HUES48 (cell line): ENCODE measurements around the gene SFTPB.

Experiments used
- H3K27ac ChIP-seq: one replicate; pipeline ENCODE4 v1.7.0; 2013; ENCODE audit warnings: low read depth, low read length, inconsistent platforms
- H3K27me3 ChIP-seq: 2 replicates; pipeline ENCODE4 v1.6.1; 2013; ENCODE audit warnings: mild to moderate bottlenecking, low read length; ENCODE audit not compliant: control insufficient read depth, insufficient read depth
- H3K36me3 ChIP-seq: 2 replicates; pipeline ENCODE4 v1.6.1; 2013; ENCODE audit warnings: low read length; ENCODE audit not compliant: control insufficient read depth, insufficient read depth
- H3K4me1 ChIP-seq: 2 replicates; pipeline ENCODE4 v1.6.1; 2013; ENCODE audit warnings: mild to moderate bottlenecking, low read length; ENCODE audit not compliant: control insufficient read depth, insufficient read depth
- H3K4me3 ChIP-seq: 2 replicates; pipeline ENCODE4 v1.5.1; 2013; ENCODE audit warnings: mild to moderate bottlenecking, low read depth, low read length
- H3K9ac ChIP-seq: 2 replicates; pipeline ENCODE4 v1.6.1; 2013; ENCODE audit warnings: mild to moderate bottlenecking, low read depth, low read length, moderate library complexity
- H3K9me3 ChIP-seq: 2 replicates; pipeline ENCODE4 v1.6.1; 2013; ENCODE audit warnings: low read length; ENCODE audit not compliant: control insufficient read depth, insufficient read depth

Gene SFTPB

DNA sequence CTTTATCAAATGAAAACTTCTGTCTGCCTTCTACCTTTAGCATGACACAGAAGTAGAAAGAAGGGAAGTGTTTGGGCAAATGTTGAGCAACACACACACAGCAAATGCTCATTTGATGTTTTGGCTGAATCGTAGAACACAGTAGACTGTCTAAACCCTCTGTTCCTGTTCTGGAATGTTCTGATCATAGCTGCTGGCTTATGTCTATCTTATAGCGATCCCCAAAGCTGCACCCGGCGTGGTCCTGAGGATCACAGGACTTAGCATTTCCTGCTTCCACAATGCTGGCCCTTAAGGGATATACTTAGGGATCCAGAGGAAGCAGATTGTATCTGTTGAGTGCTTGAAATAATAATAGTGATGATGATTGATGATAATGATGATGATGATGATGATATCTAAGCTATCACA is 41.4 kb upstream of the SFTPB start:
- Histone ChIP-seq H3K27me3 (peaks cover 3% of the 10 kb centered on the region; the same call in 1 of the 2 replicates), H3K9ac (no peak overlapping the region), H3K4me3 (no peak overlapping the region), H3K9me3 (no peaks in the 10 kb centered on the region), H3K27ac (no peak overlapping the region), H3K4me1 (peaks cover 9% of the 10 kb centered on the region), H3K36me3 (no peaks in the 10 kb centered on the region)

DNA sequence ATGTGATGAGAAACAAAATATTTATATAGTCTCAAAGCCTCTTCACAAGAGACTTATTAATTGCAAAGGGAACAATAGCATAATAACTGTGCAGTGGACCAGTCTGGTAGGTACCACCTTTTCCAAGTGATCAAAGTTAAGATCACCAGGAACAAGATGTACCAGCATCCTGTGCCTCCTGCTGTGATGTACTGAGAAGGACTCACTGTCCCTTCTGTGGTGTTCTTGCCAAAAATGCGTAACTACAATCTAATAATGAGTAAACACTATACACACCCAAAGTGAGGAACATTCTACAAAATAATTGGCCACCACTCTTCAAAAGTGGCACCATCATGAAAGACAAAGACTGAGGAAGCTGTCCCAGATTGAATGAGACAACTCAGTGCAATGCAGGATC is 40.6 kb upstream of the SFTPB start:
- Histone ChIP-seq H3K27ac (no peak overlapping the region), H3K4me3 (no peak overlapping the region), H3K4me1 (peaks cover 9% of the 10 kb centered on the region), H3K27me3 (peaks cover 3% of the 10 kb centered on the region; the same call in 1 of the 2 replicates), H3K36me3 (no peaks in the 10 kb centered on the region), H3K9me3 (no peaks in the 10 kb centered on the region), H3K9ac (no peak overlapping the region)

- no peaks in the 10 kb centered on the region for H3K36me3 ChIP-seq
- no peak overlapping the region for H3K27ac ChIP-seq
- no peaks in the 10 kb centered on the region for H3K9me3 ChIP-seq
- peaks cover 15% of the 10 kb centered on the region for H3K4me1 ChIP-seq
- H3K4me3 ChIP-seq = no peak overlapping the region
- H3K9ac ChIP-seq = no peak overlapping the region
- H3K27me3 ChIP-seq = peaks cover 3% of the 10 kb centered on the region; the same call in 1 of the 2 replicates
Measured at GRCh38 chr2:85707304-85707703, 39.3 kb upstream of the SFTPB start.

GRCh38 chr2:85706599-85707296 is 38.7 kb upstream of the SFTPB start:
- H3K27me3 ChIP-seq = peaks cover 3% of the 10 kb centered on the region; the same call in 1 of the 2 replicates
- H3K4me1 ChIP-seq = peaks cover 20% of the 10 kb centered on the region
- no peak overlapping the region for H3K9ac ChIP-seq
- H3K4me3 ChIP-seq = no peak overlapping the region
- no peaks in the 10 kb centered on the region for H3K9me3 ChIP-seq
- no peaks in the 10 kb centered on the region for H3K36me3 ChIP-seq
- no peak overlapping the region for H3K27ac ChIP-seq

- Histone ChIP-seq H3K9ac (no peak overlapping the region), H3K27ac (no peak overlapping the region), H3K9me3 (no peaks in the 10 kb centered on the region), H3K36me3 (no peaks in the 10 kb centered on the region), H3K27me3 (peaks cover 3% of the 10 kb centered on the region; the same call in 1 of the 2 replicates), H3K4me3 (no peak overlapping the region), H3K4me1 (peaks cover 27% of the 10 kb centered on the region)
Measured at GRCh38 chr2:85706063-85706462, 38.1 kb upstream of the SFTPB start.

GRCh38 chr2:85705680-85706039 is 37.7 kb upstream of the SFTPB start:
- Histone ChIP-seq H3K36me3 (no peaks in the 10 kb centered on the region), H3K4me1 (peaks cover 27% of the 10 kb centered on the region), H3K4me3 (no peak overlapping the region), H3K9me3 (no peaks in the 10 kb centered on the region), H3K9ac (no peak overlapping the region), H3K27ac (no peak overlapping the region), H3K27me3 (peaks cover 3% of the 10 kb centered on the region; the same call in 1 of the 2 replicates)

- Histone ChIP-seq H3K27ac (no peak overlapping the region), H3K9ac (no peak overlapping the region), H3K4me3 (no peak overlapping the region)
Measured at GRCh38 chr2:85704800-85705679, 37.0 kb upstream of the SFTPB start.

DNA sequence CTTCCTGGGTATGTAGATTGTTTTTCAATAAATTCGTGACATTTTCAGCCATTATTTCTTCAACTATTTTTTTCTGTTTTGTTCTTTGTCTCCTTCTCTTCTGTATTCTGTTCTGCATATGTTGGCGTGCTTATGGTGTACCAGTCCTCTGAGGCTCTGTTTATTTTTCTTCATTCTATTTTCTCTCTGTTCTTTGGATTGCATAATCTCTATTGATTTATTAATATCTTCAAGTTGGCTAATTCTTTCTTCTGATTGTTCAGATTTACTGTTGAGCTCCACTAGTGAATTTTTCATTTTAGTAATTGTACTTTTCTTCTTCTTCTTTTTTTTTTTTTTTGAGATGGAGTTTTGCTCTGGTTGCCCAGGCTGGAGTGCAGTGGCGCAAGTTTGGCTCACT is 36.0 kb upstream of the SFTPB start:
- H3K9me3 ChIP-seq = no peaks in the 10 kb centered on the region
- H3K27me3 ChIP-seq = peaks cover 3% of the 10 kb centered on the region; the same call in 1 of the 2 replicates
- H3K27ac ChIP-seq = no peak overlapping the region
- no peaks in the 10 kb centered on the region for H3K36me3 ChIP-seq
- peaks cover 27% of the 10 kb centered on the region for H3K4me1 ChIP-seq
- no peak overlapping the region for H3K9ac ChIP-seq
- H3K4me3 ChIP-seq = no peak overlapping the region

More at GRCh38 chr2:85704800-85705679, 37.0 kb upstream of the SFTPB start:
- Histone ChIP-seq H3K36me3 (no peaks in the 10 kb centered on the region), H3K27me3 (peaks cover 3% of the 10 kb centered on the region; the same call in 1 of the 2 replicates), H3K9me3 (no peaks in the 10 kb centered on the region), H3K4me1 (peaks cover 27% of the 10 kb centered on the region)

DNA sequence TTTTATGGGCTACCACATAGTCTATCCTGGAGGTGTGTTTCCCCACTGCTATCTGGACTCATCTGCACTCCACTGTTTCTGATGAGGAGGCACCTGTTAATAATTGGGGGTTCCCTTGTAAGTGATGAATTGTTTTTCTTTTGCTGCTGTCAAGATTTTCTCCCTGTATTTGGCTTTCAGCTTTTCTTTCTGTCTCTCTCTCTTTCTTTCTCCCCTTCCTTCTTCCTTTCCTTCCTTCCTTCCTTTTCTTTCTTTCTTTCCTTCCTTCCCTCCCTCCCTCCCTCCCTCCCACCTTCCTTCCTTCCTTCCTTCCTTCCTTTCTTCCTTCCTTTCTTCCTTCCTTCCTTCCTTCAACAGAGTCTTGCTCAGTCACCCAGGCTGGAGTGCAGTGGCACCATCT is 35.3 kb upstream of the SFTPB start:
- no peaks in the 10 kb centered on the region for H3K36me3 ChIP-seq
- H3K9me3 ChIP-seq = no peaks in the 10 kb centered on the region
- H3K27me3 ChIP-seq = peaks cover 3% of the 10 kb centered on the region; the same call in 1 of the 2 replicates
- no peak overlapping the region for H3K27ac ChIP-seq
- no peak overlapping the region for H3K9ac ChIP-seq
- peaks cover 27% of the 10 kb centered on the region for H3K4me1 ChIP-seq
- H3K4me3 ChIP-seq = no peak overlapping the region

GRCh38 chr2:85702800-85703199 is 34.8 kb upstream of the SFTPB start:
- Histone ChIP-seq H3K27ac (peak overlapping the region; percentile 96), H3K4me3 (no peak overlapping the region), H3K27me3 (peaks cover under 1% of the 10 kb centered on the region; the same call in 1 of the 2 replicates), H3K9me3 (no peaks in the 10 kb centered on the region), H3K9ac (no peak overlapping the region; the same call in 1 of the 2 replicates), H3K36me3 (no peaks in the 10 kb centered on the region), H3K4me1 (peaks cover 27% of the 10 kb centered on the region)

- H3K27me3 ChIP-seq = no peaks in the 10 kb centered on the region
- H3K9ac ChIP-seq = peak overlapping the region; percentile 53; the same call in 1 of the 2 replicates
- H3K4me1 ChIP-seq = peaks cover 27% of the 10 kb centered on the region
- no peaks in the 10 kb centered on the region for H3K9me3 ChIP-seq
- H3K27ac ChIP-seq = peak overlapping the region; percentile 96
- H3K36me3 ChIP-seq = no peaks in the 10 kb centered on the region
- peak overlapping the region; percentile 40; the same call in 1 of the 2 replicates for H3K4me3 ChIP-seq
Measured at GRCh38 chr2:85702172-85702571, 34.2 kb upstream of the SFTPB start.
